Kidney (tissue), 14 donors: ENCODE results near the gene INSRR. TPM values are rescaled to one million over a fixed set of nuclear protein-coding genes. Genes with fewer than 3 reads are reported as not detected.

Experiments used
- DNase-seq, 5 donors: peaks; one replicate each; pipeline ENCODE4 v3.0.0-alpha.2; 2013 to 2020
- FAIRE-seq: peaks from 2 replicates; lab custom pipeline; 2012; peaks lifted over from hg19 to GRCh38; lab: Jason Lieb, UNC
- H3K27ac ChIP-seq, 2 donors: one replicate each; pipeline ENCODE4 v1.7.0; 2013; ENCODE audit warnings: low read depth in 2 of 2, low read length in 2 of 2, inconsistent platforms in 1 of 2
- H3K27me3 ChIP-seq: one replicate; pipeline ENCODE4 v1.7.1; 2013; ENCODE audit warnings: low read length, inconsistent platforms; ENCODE audit not compliant: control insufficient read depth, insufficient read depth
- H3K36me3 ChIP-seq, 3 donors: one replicate each; pipeline versions ENCODE4 v1.7.0 to v1.7.1; 2013; ENCODE audit warnings: low read length in 3 of 3, control low read depth in 1 of 3, inconsistent platforms in 1 of 3; ENCODE audit not compliant: insufficient read depth in 3 of 3, control insufficient read depth in 2 of 3
- H3K4me1 ChIP-seq, 3 donors: one replicate each; pipeline versions ENCODE4 v1.7.0 to v1.7.1; 2013; ENCODE audit warnings: low read length in 3 of 3, inconsistent platforms in 1 of 3, low read depth in 1 of 3; ENCODE audit not compliant: control insufficient read depth in 2 of 3, insufficient read depth in 2 of 3
- H3K4me3 ChIP-seq, 3 donors: one replicate each; pipeline versions ENCODE4 v1.7.0 to v1.8.1; 2013; ENCODE audit warnings: low read length in 3 of 3, control low read depth in 1 of 3, inconsistent platforms in 1 of 3
- H3K9ac ChIP-seq, 3 donors: one replicate each; pipeline versions ENCODE4 v1.7.0 to v1.7.1; 2013; ENCODE audit warnings: low read length in 3 of 3, control low read depth in 1 of 3, inconsistent platforms in 1 of 3
- H3K9me3 ChIP-seq, 3 donors: one replicate each; pipeline versions ENCODE4 v1.7.0 to v1.7.1; 2013; ENCODE audit warnings: low read length in 3 of 3, control low read depth in 1 of 3, inconsistent platforms in 1 of 3; ENCODE audit not compliant: control insufficient read depth in 2 of 3, insufficient read depth in 1 of 3
- intact Hi-C: fragments of 100-400 bp; cut with DNase I; formaldehyde crosslinking; loops from one replicate; pipeline ENCODE4 v1.11.1; 2022
- polyA plus RNA-seq: library from polyadenylated mRNA; stranded (reverse); fragments of 350-450 nt; fragmentation: Illumina TruSeq; extraction: RNeasy Lipid Tissue Mini Kit (QIAGEN cat#74804); gene quantifications from one replicate; pipeline ENCODE4 v1.2.3, GENCODE V29; 2014; ENCODE audit warnings: low read depth, low replicate concordance; ENCODE audit not compliant: insufficient read depth
- total RNA-seq: library from RNA; stranded (reverse); fragmentation: NEBNext Ultra II Directional; extraction: Animal tissue kit (Norgen Biotek cat#: 25700); gene quantifications from one replicate; pipeline ENCODE4 v1.2.1, GENCODE V29; 2021
- TF ChIP-seq, protein P1 (sequence below): IDR thresholded peaks from 3 replicates; pipeline ENCODE4 v1.5.1; 2012; ENCODE audit warnings: mild to moderate bottlenecking, moderate library complexity, borderline replicate concordance; ENCODE audit not compliant: insufficient read depth; ENCODE audit errors: extremely low read depth
- donor health status: control.
- donor health status: control.
- donor health status: control.
- donor health status: control.
- donor health status: control.
- donor health status: DM: yes; HTN: yes; CAD: no.
- donor health status: Normal renal cell carcinoma (clear cell type).

INSRR gene
- total and polyA plus RNA-seq, 2 donors from 2014 or later = 0.35 to 2.4 TPM

DNA sequence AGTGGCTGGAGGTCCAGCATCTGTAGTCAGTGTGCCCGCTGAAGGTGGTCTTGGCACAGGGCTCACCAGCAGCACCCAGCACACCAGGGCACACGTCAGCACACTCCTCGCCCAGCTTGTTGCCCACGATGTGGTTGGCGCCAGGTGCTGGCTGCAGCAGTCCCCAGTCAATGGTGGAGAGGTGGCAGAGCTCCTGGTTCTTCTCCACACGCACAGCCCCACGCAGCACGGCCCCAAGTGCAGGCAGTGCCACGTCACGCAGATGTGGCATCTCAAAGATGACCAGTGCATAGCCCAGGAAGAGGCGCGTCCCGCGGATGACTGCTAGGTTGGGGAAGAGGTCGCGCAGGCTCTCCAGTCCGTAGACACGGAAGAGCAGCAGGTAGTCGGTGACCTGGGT lies 5.2 kb downstream of the INSRR start:
- Histone ChIP-seq H3K36me3 (no peaks in the 10 kb centered on the region), H3K27me3 (peaks cover 10% of the 10 kb centered on the region)

DNA sequence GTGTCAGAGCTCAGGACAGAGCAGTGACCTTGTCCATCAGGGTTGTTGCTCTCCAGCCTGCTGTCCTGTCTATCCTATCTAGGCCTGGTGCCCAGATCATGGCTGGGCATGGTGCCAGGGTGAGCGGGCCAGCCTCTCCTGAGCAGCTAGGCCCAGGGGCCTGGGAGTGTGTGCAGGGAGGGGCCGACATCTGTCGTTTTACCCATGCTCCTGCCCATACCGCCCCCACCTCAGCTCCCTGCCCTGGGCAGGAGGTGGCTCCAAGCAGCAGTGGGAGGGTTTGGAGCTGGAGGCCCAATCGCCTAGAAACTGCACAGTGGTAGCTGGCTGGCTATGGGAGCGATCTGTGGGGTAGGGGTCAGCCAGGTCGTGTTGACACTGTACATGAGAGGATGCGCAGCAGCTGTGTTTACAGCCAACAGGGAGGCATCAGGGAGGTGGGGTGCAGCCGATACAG lies 6.5 kb downstream of the INSRR start:
- Histone ChIP-seq H3K9me3 (no peaks in the 10 kb centered on the region), H3K27me3 (peaks cover 6% of the 10 kb centered on the region), H3K36me3 (no peaks in the 10 kb centered on the region), H3K9ac (no peak overlapping the region), H3K4me3 (no peak overlapping the region), H3K4me1 (peaks cover 0 to 3% (median 0%) of the 10 kb centered on the region in 3 donors), H3K27ac (no peak overlapping the region)
- FAIRE-seq = no peak
- peak in 4 of 5 donors; percentile 88 to 91 (median 89) for DNase-seq
- intact Hi-C loops = loop anchor here (10.0 kb wide), 1 partner anchor 58 kb away; no protein-coding TSS in a partner anchor
- TF ChIP-seq, protein P1, sequence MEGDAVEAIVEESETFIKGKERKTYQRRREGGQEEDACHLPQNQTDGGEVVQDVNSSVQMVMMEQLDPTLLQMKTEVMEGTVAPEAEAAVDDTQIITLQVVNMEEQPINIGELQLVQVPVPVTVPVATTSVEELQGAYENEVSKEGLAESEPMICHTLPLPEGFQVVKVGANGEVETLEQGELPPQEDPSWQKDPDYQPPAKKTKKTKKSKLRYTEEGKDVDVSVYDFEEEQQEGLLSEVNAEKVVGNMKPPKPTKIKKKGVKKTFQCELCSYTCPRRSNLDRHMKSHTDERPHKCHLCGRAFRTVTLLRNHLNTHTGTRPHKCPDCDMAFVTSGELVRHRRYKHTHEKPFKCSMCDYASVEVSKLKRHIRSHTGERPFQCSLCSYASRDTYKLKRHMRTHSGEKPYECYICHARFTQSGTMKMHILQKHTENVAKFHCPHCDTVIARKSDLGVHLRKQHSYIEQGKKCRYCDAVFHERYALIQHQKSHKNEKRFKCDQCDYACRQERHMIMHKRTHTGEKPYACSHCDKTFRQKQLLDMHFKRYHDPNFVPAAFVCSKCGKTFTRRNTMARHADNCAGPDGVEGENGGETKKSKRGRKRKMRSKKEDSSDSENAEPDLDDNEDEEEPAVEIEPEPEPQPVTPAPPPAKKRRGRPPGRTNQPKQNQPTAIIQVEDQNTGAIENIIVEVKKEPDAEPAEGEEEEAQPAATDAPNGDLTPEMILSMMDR = no peak

More for the DNA sequence above, 5.2 kb downstream of the INSRR start:
- H3K9me3 ChIP-seq = no peaks in the 10 kb centered on the region
- TF ChIP-seq, protein P1 = no peak
- H3K4me3 ChIP-seq = no peak overlapping the region
- peaks cover 0 to 3% (median 0%) of the 10 kb centered on the region in 3 donors for H3K4me1 ChIP-seq
- H3K9ac ChIP-seq = no peak overlapping the region
- no peak for DNase-seq
- no peak for FAIRE-seq
- intact Hi-C loops = loop anchor here (10.0 kb wide), 1 partner anchor 59 kb away; no protein-coding TSS in a partner anchor
- H3K27ac ChIP-seq = no peak overlapping the region

DNA sequence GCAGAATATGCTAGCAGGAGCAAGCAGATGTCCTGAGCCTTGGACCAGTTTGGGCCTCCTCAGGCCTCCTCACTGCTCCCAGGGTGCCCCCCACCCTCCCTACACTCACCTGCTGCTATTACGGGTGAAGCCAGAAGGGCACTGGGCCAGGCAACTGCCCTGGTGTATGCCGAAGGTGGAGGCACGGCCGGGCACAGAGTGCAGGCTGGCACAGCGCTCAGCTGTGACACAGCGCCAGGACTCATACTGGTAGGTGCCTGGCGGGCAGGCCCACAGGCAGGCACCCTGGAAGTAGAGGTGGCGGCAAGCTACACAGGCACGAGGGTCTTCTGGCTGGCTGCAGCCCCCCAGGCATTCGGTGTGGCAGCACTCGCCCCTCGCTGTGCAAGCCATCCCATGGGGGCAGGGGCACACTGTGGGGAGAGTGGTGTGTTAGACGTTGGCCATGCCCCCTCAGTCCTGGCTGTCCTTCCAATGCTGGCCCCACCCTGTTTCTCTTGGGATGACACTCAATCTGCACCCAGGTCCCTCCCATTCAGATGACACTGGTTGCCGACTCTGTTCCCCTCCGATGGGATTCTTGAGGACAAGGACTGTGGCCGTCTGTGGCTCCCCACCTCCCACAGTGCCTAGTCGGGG lies 7.0 kb downstream of the INSRR start:
- DNase-seq = peak in 1 of 5 donors; percentile 69
- H3K27ac ChIP-seq = no peak overlapping the region
- H3K4me3 ChIP-seq = no peak overlapping the region
- H3K9ac ChIP-seq = no peak overlapping the region
- H3K9me3 ChIP-seq = no peaks in the 10 kb centered on the region
- TF ChIP-seq, protein P1 = no peak
- H3K4me1 ChIP-seq = peaks cover 0 to 3% (median 0%) of the 10 kb centered on the region in 3 donors
- H3K36me3 ChIP-seq = no peaks in the 10 kb centered on the region
- FAIRE-seq = no peak
- intact Hi-C loops = loop anchor here (10.0 kb wide), 1 partner anchor 57 kb away; no protein-coding TSS in a partner anchor
- H3K27me3 ChIP-seq = peaks cover 4% of the 10 kb centered on the region
